Liver (tissue), 9 donors: ENCODE results near the gene ALB. TPM values are rescaled to one million over a fixed set of nuclear protein-coding genes. Genes with fewer than 3 reads are reported as not detected.

ENCODE experiments used
- DNase-seq: peaks from one replicate; pipeline ENCODE4 v3.0.0-alpha.2; 2017; ENCODE audit warnings: low spot score
- H3K27ac ChIP-seq, 2 donors: one replicate each; pipeline ENCODE4 v1.7.0; 2013; ENCODE audit warnings: inconsistent platforms in 2 of 2, low read length in 2 of 2, control low read depth in 1 of 2, low read depth in 1 of 2, mild to moderate bottlenecking in 1 of 2
- H3K27me3 ChIP-seq, 4 donors: one replicate each; pipeline versions ENCODE4 v1.6.1 to v1.7.0; 2013; ENCODE audit warnings: low read length in 3 of 4, inconsistent platforms in 1 of 4, mild to moderate bottlenecking in 1 of 4, moderate library complexity in 1 of 4; ENCODE audit not compliant: control insufficient read depth in 4 of 4, insufficient read depth in 4 of 4
- H3K36me3 ChIP-seq, 4 donors: one replicate each; pipeline versions ENCODE4 v1.6.1 to v1.7.0; 2013; ENCODE audit warnings: low read length in 3 of 4, mild to moderate bottlenecking in 3 of 4, low read depth in 1 of 4, moderate library complexity in 1 of 4; ENCODE audit not compliant: control insufficient read depth in 4 of 4, insufficient read depth in 3 of 4
- H3K4me1 ChIP-seq, 4 donors: one replicate each; pipeline versions ENCODE4 v1.6.1 to v1.7.0; 2013; ENCODE audit warnings: low read length in 3 of 4, mild to moderate bottlenecking in 3 of 4, moderate library complexity in 1 of 4; ENCODE audit not compliant: control insufficient read depth in 4 of 4, insufficient read depth in 4 of 4
- H3K4me3 ChIP-seq, 3 donors: one replicate each; pipeline versions ENCODE4 v1.6.1 to v1.7.0; 2013; ENCODE audit warnings: low read length in 3 of 3, control low read depth in 1 of 3, low read depth in 1 of 3, mild to moderate bottlenecking in 1 of 3
- H3K9ac ChIP-seq, 2 donors: one replicate each; pipeline ENCODE4 v1.7.0; 2013; ENCODE audit warnings: low read length in 2 of 2, mild to moderate bottlenecking in 2 of 2, moderate library complexity in 2 of 2, control low read depth in 1 of 2, low read depth in 1 of 2
- H3K9me3 ChIP-seq, 4 donors: one replicate each; pipeline versions ENCODE4 v1.6.1 to v1.7.0; 2013; ENCODE audit warnings: low read length in 3 of 4; ENCODE audit not compliant: control insufficient read depth in 4 of 4
- EGR1 ChIP-seq, 2 donors: IDR thresholded peaks; 2 replicates each; pipeline ENCODE4 v1.6.1; 2016 to 2018; ENCODE audit warnings: antibody characterized with exemption in 2 of 2, low read depth in 2 of 2
- FOXA1 ChIP-seq: IDR thresholded peaks from 2 replicates; pipeline ENCODE4 v1.6.1; 2016; ENCODE audit warnings: antibody characterized with exemption
- FOXA2 ChIP-seq: IDR thresholded peaks from 2 replicates; pipeline ENCODE4 v1.6.1; 2016; ENCODE audit warnings: antibody characterized with exemption
- GABPA ChIP-seq, 2 donors: IDR thresholded peaks in 1 of 2; conservative IDR thresholded peaks in 1 of 2; 2 replicates each; pipeline ENCODE4 v1.6.1; 2016; ENCODE audit warnings: antibody characterized with exemption in 2 of 2, mild to moderate bottlenecking in 1 of 2, moderate library complexity in 1 of 2
- HNF4A ChIP-seq, 2 donors: conservative IDR thresholded peaks; 2 replicates each; pipeline ENCODE4 v1.6.1; 2016; ENCODE audit warnings: antibody characterized with exemption in 2 of 2, mild to moderate bottlenecking in 2 of 2
- HNF4G ChIP-seq: IDR thresholded peaks from 2 replicates; pipeline ENCODE4 v1.6.1; 2016; ENCODE audit warnings: antibody characterized with exemption
- JUND ChIP-seq, 2 donors: IDR thresholded peaks; 2 replicates each; pipeline ENCODE4 v1.6.1; 2016; ENCODE audit warnings: antibody characterized with exemption in 2 of 2
- NR2F2 ChIP-seq: IDR thresholded peaks from 2 replicates; pipeline ENCODE4 v1.6.1; 2016; ENCODE audit warnings: antibody characterized with exemption
- RAD21 ChIP-seq, 2 donors: IDR thresholded peaks; 2 replicates each; pipeline ENCODE4 v1.6.1; 2016; ENCODE audit warnings: antibody characterized with exemption in 2 of 2, mild to moderate bottlenecking in 2 of 2
- RXRA ChIP-seq, 2 donors: IDR thresholded peaks; 2 replicates each; pipeline ENCODE4 v1.6.1; 2017 to 2018; ENCODE audit warnings: antibody characterized with exemption in 2 of 2, mild to moderate bottlenecking in 1 of 2
- TAF1 ChIP-seq: conservative IDR thresholded peaks from 2 replicates; pipeline ENCODE4 v1.6.1; 2016; ENCODE audit warnings: antibody characterized with exemption, mild to moderate bottlenecking
- YY1 ChIP-seq: IDR thresholded peaks from 2 replicates; pipeline ENCODE4 v1.6.1; 2016; ENCODE audit warnings: antibody characterized with exemption, mild to moderate bottlenecking
- WGBS: extraction: QIAGEN DNeasy Blood & Tissue Kit; methylation state at CpG from one replicate; pipeline ENCODE4 v1.1.7; 2013; 5-methylcytosine and 5-hydroxymethylcytosine counted together
- polyA plus RNA-seq, 2 donors: library from polyadenylated mRNA; stranded (reverse) in 1 of 2; unstranded in 1 of 2; fragments of 200-250 nt in 1 of 2; fragments of >200 nt in 1 of 2; fragmentation: Nextera tagmentation in 1 of 2; extraction: Ambion mirVana in 1 of 2; gene quantifications; one replicate each; pipeline versions ENCODE4 v1.2.1 to v1.2.3, GENCODE V29; 2013 to 2015
- total RNA-seq, 2 donors: library from RNA; depleted of rRNA; stranded (reverse); fragments of >200 nt; gene quantifications; one replicate each; pipeline ENCODE4 v1.2.3, GENCODE V29; 2014
- TF ChIP-seq, protein P1 (sequence below): fragments of 150-350 bp; IDR thresholded peaks from 2 replicates; pipeline ENCODE4 v1.5.1; 2017; ENCODE audit warnings: improper control_type of control experiment, low read depth, low read length; ENCODE audit not compliant: missing input control
- TF ChIP-seq, protein P2 (sequence below): IDR thresholded peaks from 2 replicates; pipeline ENCODE4 v1.6.1; 2016; ENCODE audit warnings: antibody characterized with exemption
- TF ChIP-seq, protein P3 (sequence below): IDR thresholded peaks from 2 replicates; pipeline ENCODE4 v1.6.1; 2016; ENCODE audit warnings: antibody characterized with exemption
- TF ChIP-seq, protein P4 (sequence below): IDR thresholded peaks from 2 replicates; pipeline ENCODE4 v1.6.1; 2016; ENCODE audit warnings: antibody characterized with exemption, mild to moderate bottlenecking
- donor health status: healthy.
- donor health status: healthy.
- donor health status: healthy.
- donor health status: healthy.
- donor health status: healthy.

The ALB gene
- total and polyA plus RNA-seq, 4 donors, result 33,161 to 59,987 (median 35,513) TPM

DNA sequence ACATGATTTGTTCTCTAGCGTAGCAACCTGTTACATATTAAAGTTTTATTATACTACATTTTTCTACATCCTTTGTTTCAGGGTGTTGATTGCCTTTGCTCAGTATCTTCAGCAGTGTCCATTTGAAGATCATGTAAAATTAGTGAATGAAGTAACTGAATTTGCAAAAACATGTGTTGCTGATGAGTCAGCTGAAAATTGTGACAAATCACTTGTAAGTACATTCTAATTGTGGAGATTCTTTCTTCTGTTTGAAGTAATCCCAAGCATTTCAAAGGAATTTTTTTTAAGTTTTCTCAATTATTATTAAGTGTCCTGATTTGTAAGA lies 2.4 kb downstream of the ALB start:
- peaks cover 0 to 42% (median 19%) of the 10 kb centered on the region in 4 donors for H3K36me3 ChIP-seq
- H3K27ac ChIP-seq, result peak overlapping the region; percentile 7 to 82
- no peaks in the 10 kb centered on the region for H3K9me3 ChIP-seq
- WGBS, result 40% methylated on average over 1 of the region's 1 CpG
- peak overlapping the region; percentile 68 to 71 (median 70) for H3K4me3 ChIP-seq
- DNase-seq, result no peak
- H3K4me1 ChIP-seq, result peaks cover 0 to 39% (median 29%) of the 10 kb centered on the region in 4 donors
- TF ChIP-seq, protein P1, sequence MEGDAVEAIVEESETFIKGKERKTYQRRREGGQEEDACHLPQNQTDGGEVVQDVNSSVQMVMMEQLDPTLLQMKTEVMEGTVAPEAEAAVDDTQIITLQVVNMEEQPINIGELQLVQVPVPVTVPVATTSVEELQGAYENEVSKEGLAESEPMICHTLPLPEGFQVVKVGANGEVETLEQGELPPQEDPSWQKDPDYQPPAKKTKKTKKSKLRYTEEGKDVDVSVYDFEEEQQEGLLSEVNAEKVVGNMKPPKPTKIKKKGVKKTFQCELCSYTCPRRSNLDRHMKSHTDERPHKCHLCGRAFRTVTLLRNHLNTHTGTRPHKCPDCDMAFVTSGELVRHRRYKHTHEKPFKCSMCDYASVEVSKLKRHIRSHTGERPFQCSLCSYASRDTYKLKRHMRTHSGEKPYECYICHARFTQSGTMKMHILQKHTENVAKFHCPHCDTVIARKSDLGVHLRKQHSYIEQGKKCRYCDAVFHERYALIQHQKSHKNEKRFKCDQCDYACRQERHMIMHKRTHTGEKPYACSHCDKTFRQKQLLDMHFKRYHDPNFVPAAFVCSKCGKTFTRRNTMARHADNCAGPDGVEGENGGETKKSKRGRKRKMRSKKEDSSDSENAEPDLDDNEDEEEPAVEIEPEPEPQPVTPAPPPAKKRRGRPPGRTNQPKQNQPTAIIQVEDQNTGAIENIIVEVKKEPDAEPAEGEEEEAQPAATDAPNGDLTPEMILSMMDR, result no peak
- TF ChIP-seq RAD21 (IDR thresholded peaks at IDR 0.05), result peak in 1 of 2 donors; percentile 1
- no peak for TF ChIP-seq NR2F2
- TF ChIP-seq YY1, result no peak
- TF ChIP-seq FOXA1, result no peak
- peak in 1 of 2 donors; percentile 26 for TF ChIP-seq EGR1 (IDR thresholded peaks at IDR 0.05; ENCODE audit: low read depth in 2 of 2)
- TF ChIP-seq TAF1, result no peak
- TF ChIP-seq, protein P2, sequence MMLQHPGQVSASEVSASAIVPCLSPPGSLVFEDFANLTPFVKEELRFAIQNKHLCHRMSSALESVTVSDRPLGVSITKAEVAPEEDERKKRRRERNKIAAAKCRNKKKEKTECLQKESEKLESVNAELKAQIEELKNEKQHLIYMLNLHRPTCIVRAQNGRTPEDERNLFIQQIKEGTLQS, result no peak
- no peak for TF ChIP-seq JUND (IDR thresholded peaks at IDR 0.05)
- no peak for TF ChIP-seq HNF4A (conservative IDR thresholded peaks at IDR 0.05)
- no peak for TF ChIP-seq RXRA (IDR thresholded peaks at IDR 0.05)
- no peak for TF ChIP-seq GABPA (IDR thresholded peaks at IDR 0.05 in 1 of 2, conservative IDR thresholded peaks at IDR 0.05 in 1 of 2)
- TF ChIP-seq, protein P3, sequence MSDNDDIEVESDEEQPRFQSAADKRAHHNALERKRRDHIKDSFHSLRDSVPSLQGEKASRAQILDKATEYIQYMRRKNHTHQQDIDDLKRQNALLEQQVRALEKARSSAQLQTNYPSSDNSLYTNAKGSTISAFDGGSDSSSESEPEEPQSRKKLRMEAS, result no peak
- no peak for TF ChIP-seq FOXA2
- TF ChIP-seq HNF4G, result no peak
- no peaks in the 10 kb centered on the region for H3K27me3 ChIP-seq
- peak overlapping the region; percentile 88 to 95 for H3K9ac ChIP-seq

DNA sequence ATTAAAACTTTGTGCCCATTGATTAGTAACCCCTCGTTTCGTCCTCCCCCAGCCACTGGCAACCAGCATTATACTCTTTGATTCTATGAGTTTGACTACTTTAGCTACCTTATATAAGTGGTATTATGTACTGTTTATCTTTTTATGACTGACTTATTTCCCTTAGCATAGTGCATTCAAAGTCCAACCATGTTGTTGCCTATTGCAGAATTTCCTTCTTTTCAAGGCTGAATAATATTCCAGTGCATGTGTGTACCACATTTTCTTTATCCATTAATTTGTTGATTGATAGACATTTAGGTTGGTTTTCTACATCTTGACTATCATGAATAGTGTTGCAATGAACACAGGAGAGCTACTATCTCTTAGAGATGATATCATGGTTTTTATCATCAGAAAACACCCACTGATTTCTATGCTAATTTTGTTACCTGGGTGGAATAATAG lies 3.2 kb downstream of the ALB start:
- peak overlapping the region; percentile 1 to 36 for H3K27ac ChIP-seq
- peak overlapping the region; percentile 53 to 71 (median 70) for H3K4me3 ChIP-seq
- no peaks in the 10 kb centered on the region for H3K27me3 ChIP-seq
- H3K9me3 ChIP-seq, result no peaks in the 10 kb centered on the region
- DNase-seq, result no peak
- TF ChIP-seq JUND (IDR thresholded peaks at IDR 0.05), result peak in 1 of 2 donors; percentile 48
- TF ChIP-seq EGR1 (IDR thresholded peaks at IDR 0.05; ENCODE audit: low read depth in 2 of 2), result no peak
- peak in 1 of 2 donors; percentile 1 for TF ChIP-seq RAD21 (IDR thresholded peaks at IDR 0.05)
- peak in 1 of 2 donors; percentile 19 for TF ChIP-seq HNF4A (conservative IDR thresholded peaks at IDR 0.05)
- no peak for TF ChIP-seq FOXA1
- TF ChIP-seq, protein P4, sequence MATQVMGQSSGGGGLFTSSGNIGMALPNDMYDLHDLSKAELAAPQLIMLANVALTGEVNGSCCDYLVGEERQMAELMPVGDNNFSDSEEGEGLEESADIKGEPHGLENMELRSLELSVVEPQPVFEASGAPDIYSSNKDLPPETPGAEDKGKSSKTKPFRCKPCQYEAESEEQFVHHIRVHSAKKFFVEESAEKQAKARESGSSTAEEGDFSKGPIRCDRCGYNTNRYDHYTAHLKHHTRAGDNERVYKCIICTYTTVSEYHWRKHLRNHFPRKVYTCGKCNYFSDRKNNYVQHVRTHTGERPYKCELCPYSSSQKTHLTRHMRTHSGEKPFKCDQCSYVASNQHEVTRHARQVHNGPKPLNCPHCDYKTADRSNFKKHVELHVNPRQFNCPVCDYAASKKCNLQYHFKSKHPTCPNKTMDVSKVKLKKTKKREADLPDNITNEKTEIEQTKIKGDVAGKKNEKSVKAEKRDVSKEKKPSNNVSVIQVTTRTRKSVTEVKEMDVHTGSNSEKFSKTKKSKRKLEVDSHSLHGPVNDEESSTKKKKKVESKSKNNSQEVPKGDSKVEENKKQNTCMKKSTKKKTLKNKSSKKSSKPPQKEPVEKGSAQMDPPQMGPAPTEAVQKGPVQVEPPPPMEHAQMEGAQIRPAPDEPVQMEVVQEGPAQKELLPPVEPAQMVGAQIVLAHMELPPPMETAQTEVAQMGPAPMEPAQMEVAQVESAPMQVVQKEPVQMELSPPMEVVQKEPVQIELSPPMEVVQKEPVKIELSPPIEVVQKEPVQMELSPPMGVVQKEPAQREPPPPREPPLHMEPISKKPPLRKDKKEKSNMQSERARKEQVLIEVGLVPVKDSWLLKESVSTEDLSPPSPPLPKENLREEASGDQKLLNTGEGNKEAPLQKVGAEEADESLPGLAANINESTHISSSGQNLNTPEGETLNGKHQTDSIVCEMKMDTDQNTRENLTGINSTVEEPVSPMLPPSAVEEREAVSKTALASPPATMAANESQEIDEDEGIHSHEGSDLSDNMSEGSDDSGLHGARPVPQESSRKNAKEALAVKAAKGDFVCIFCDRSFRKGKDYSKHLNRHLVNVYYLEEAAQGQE, result no peak
- H3K36me3 ChIP-seq, result peaks cover under 1 to 49% (median 23%) of the 10 kb centered on the region in 4 donors
- peak overlapping the region; percentile 65 to 95 for H3K9ac ChIP-seq
- H3K4me1 ChIP-seq, result peaks cover 0 to 45% (median 32%) of the 10 kb centered on the region in 4 donors
- 32% methylated on average over 2 of the region's 2 CpGs for WGBS
